Measurements from ENCODE around the gene CCDC57.

The CCDC57 gene

GRCh38 chr17:82232322-82232820 is 19.7 kb upstream of the CCDC57 start:
- TF ChIP-seq CTCF (IDR thresholded peaks at IDR 0.05; ENCODE audit: unreplicated experiment in 3 of 3) = no peak
- peaks cover 19% of the 10 kb centered on the region for H3K4me1 Mint-ChIP-seq
- no peaks in the 10 kb centered on the region for H3K36me3 Mint-ChIP-seq (ENCODE audit: low read depth)
- no peaks in the 10 kb centered on the region for H3K9me3 Mint-ChIP-seq
- H3K27ac Mint-ChIP-seq = no peak overlapping the region
- H3K27me3 Mint-ChIP-seq (ENCODE audit: low read depth) = peaks cover 11% of the 10 kb centered on the region
- peak overlapping the region in 1 of 3 experiments; percentile 51 for H3K4me3 Mint-ChIP-seq

DNA sequence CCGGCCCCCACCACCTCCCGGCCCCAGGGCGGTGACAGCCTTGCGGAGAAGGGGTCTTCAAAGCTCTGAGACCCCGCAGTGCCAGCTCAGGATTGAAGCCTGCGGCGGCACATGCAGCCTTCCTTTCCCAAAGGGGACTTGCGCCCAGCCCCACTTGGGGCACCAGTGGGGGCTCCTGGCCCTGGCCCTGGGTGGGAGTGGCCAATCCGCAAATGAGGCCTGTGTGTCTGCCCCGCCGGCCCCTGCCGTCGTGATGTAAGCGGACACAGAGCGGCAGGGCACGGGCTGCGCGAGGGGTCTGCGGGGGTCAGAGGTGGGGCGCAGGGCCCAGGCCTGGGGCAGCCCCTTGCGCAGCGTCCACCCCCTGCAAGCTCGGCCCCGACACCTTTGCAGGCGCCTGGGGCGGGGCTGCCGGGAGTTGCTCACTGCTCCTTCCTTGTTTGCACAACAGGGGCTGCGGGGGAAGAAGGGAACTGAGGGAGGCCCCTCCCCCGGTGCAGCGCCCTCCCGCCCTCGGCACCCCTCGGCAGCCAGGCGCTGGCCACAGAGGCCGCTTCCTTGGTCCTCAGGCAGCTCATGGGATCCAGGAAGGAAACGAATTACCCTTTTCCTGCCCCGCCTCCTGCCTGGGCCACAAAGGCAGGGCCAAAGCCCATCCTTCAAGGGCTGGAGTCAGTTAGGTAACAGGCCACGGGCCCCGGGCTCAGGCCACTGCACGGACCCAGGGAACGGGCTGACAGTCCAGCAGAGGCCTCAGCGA is 19.1 kb upstream of the CCDC57 start:
- Mint-ChIP-seq H3K36me3 (ENCODE audit: low read depth) (no peaks in the 10 kb centered on the region), H3K27me3 (ENCODE audit: low read depth) (peaks cover 15% of the 10 kb centered on the region), H3K4me1 (peaks cover 19% of the 10 kb centered on the region), H3K4me3 (peak overlapping the region; percentile 46 to 66 (median 51)), H3K27ac (no peak overlapping the region), H3K9me3 (no peaks in the 10 kb centered on the region)
- no peak for TF ChIP-seq CTCF (IDR thresholded peaks at IDR 0.05; ENCODE audit: unreplicated experiment in 3 of 3)

- TF ChIP-seq CTCF (IDR thresholded peaks at IDR 0.05; ENCODE audit: unreplicated experiment in 3 of 3) = no peak
- Mint-ChIP-seq H3K9me3 (no peaks in the 10 kb centered on the region), H3K4me1 (peaks cover 18% of the 10 kb centered on the region), H3K4me3 (no peak overlapping the region), H3K27ac (no peak overlapping the region), H3K36me3 (ENCODE audit: low read depth) (no peaks in the 10 kb centered on the region), H3K27me3 (ENCODE audit: low read depth) (peaks cover 15% of the 10 kb centered on the region)
Observed at GRCh38 chr17:82231312-82231561, 18.6 kb upstream of the CCDC57 start.

DNA sequence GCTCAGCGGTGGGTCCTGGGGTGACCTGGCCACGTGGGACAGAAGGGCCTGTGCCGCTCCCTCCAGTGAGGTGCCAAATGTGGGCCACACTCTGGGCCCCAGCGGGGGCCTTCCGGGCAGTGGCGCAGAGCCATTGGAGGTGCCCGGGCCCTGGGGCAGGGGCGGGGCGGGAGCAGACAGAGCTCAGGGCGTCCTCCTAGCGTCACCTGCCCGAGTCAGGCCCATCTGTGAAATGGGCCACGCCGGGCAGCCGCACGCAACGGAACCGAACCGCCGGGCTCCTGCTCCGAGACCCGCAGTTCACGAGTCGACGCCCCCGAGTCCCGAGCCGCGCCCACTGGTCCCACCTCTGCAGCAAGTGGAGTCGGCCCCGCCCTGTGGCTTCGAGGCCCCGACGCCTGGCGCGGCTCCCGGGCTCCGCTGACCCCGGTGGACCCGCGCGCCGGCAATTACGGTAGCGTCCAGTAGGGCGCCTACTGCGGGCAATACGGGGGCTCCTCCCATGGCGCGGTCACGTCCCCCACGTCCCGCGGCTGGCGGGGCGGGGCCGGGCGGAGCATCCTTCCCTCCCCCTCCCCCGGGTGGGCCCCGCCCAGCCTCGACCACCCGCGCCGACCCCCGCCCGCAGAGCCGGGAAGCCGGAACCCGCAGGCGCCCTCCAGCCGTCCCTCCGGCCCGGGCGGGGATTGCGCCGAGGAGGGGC is 18.1 kb upstream of the CCDC57 start:
- H3K4me1 Mint-ChIP-seq = peaks cover 13% of the 10 kb centered on the region
- H3K4me3 Mint-ChIP-seq = no peak overlapping the region
- no peak overlapping the region for H3K27ac Mint-ChIP-seq
- H3K27me3 Mint-ChIP-seq (ENCODE audit: low read depth) = peaks cover 15% of the 10 kb centered on the region
- TF ChIP-seq CTCF (IDR thresholded peaks at IDR 0.05; ENCODE audit: unreplicated experiment in 3 of 3) = peak; percentile 43 to 54 (median 47)
- H3K9me3 Mint-ChIP-seq = no peaks in the 10 kb centered on the region
- H3K36me3 Mint-ChIP-seq (ENCODE audit: low read depth) = no peaks in the 10 kb centered on the region

DNA sequence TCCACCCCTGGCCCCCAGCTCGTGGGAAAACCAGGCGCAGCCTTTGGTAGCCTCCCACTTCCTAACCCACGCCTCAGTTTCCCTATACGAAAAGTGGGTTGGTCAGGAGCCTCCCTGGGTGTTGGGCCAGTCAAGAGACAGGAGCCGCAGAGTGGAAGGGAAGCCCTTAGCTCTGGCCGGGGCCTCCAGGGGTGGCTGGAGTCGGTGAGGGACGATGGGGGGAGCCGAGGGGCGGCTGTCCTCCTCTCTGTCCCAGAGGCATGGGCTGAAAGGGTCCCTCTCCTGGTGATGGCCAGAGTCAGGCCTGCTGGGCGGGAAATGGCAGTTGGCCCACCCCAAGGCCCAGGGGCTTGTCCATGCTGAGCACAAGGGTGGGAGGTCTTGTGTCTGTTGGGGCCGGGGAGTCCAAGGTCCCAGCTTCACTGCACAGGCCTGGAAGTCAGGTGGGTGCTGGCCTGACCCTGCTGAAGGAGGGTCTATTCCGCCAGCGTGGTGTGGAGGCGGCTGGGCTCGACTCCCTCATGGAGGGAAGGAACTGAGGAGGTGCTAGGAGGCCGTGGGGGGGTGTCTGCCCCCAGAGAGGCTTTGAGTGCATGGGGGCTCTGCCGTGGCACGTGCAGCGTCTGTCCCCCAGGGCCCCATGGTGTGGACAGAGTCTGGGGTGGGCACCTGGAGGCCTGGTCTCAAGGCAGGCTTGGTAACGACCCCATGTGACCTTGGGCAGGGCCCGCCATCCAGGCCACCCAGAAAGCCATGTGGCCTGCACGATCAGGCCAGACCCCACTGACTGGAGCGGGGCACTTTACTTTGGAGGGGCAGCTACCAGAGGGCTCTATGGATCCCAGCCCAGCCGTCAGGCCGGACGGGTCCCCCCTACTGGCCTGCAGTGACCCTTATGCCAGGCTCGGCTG is 17.3 kb upstream of the CCDC57 start:
- H3K27ac Mint-ChIP-seq = peak overlapping the region; percentile 58 to 77 (median 62)
- peaks cover 15% of the 10 kb centered on the region for H3K27me3 Mint-ChIP-seq (ENCODE audit: low read depth)
- peak overlapping the region; percentile 78 to 88 (median 85) for H3K4me3 Mint-ChIP-seq
- H3K36me3 Mint-ChIP-seq (ENCODE audit: low read depth) = no peaks in the 10 kb centered on the region
- no peak for TF ChIP-seq CTCF (IDR thresholded peaks at IDR 0.05; ENCODE audit: unreplicated experiment in 3 of 3)
- peaks cover 6% of the 10 kb centered on the region for H3K4me1 Mint-ChIP-seq
- H3K9me3 Mint-ChIP-seq = no peaks in the 10 kb centered on the region

All from nephron (organoid).